ENCODE measurements around the gene MYO10.

Gene MYO10

GRCh38 chr5:16937503-16938161 lies 1.5 kb upstream of the MYO10 start:
- no peak for DNase-seq

GRCh38 chr5:16936989-16937438 lies 926 bp upstream of the MYO10 start:
- DNase-seq: no peak

GRCh38 chr5:16935231-16936149 lies 598 bp downstream of the MYO10 start:
- DNase-seq: no peak

- DNase-seq: no peak
Measured at GRCh38 chr5:16934677-16935153, 1.4 kb downstream of the MYO10 start.

- DNase-seq: no peak
Measured at GRCh38 chr5:16934123-16934522, 2.0 kb downstream of the MYO10 start.

GRCh38 chr5:16933337-16933736 lies 2.8 kb downstream of the MYO10 start:
- no peak for DNase-seq

- DNase-seq: no peak
Measured at GRCh38 chr5:16932401-16932800, 3.7 kb downstream of the MYO10 start.

- DNase-seq: no peak
Measured at GRCh38 chr5:16931334-16932110, 4.6 kb downstream of the MYO10 start.

GRCh38 chr5:16930496-16930895 lies 5.6 kb downstream of the MYO10 start:
- DNase-seq: no peak

- no peak for DNase-seq
Measured at GRCh38 chr5:16929831-16930230, 6.3 kb downstream of the MYO10 start.

- no peak for DNase-seq
Measured at GRCh38 chr5:16929347-16929746, 6.7 kb downstream of the MYO10 start.

GRCh38 chr5:16927613-16928012 lies 8.5 kb downstream of the MYO10 start:
- DNase-seq: no peak

- no peak for DNase-seq
Measured at GRCh38 chr5:16926417-16926816, 9.7 kb downstream of the MYO10 start.

- no peak for DNase-seq
Measured at GRCh38 chr5:16924206-16924605, 11.9 kb downstream of the MYO10 start.

GRCh38 chr5:16922430-16922829 lies 13.7 kb downstream of the MYO10 start:
- no peak for DNase-seq

- no peak for DNase-seq
Measured at GRCh38 chr5:16921211-16921610, 14.9 kb downstream of the MYO10 start.

GRCh38 chr5:16920109-16920816 lies 15.8 kb downstream of the MYO10 start:
- DNase-seq: no peak

- no peak for DNase-seq
Measured at GRCh38 chr5:16918891-16919671, 17.0 kb downstream of the MYO10 start.

- DNase-seq: no peak
Measured at GRCh38 chr5:16918156-16918555, 17.9 kb downstream of the MYO10 start.

GRCh38 chr5:16916262-16916878 lies 19.7 kb downstream of the MYO10 start:
- DNase-seq: no peak

GRCh38 chr5:16914584-16914983 lies 21.5 kb downstream of the MYO10 start:
- DNase-seq: no peak
